Thyroid gland (tissue), 4 donors: ENCODE measurements around the gene GAS7. TPM values are rescaled to one million over a fixed set of nuclear protein-coding genes. Genes with fewer than 3 reads are reported as not detected.

Source experiments
- DNase-seq, 2 donors: peaks; one replicate each; pipeline ENCODE4 v3.0.0-alpha.2; 2019
- H3K27ac ChIP-seq, 3 donors: fragments of 200-600 bp; sonication (generic); 1 replicate in 2 of 3; 2 replicates in 1 of 3; pipeline ENCODE4 v1.5.1; 2016 to 2019; ENCODE audit warnings: mild to moderate bottlenecking in 1 of 3, moderate library complexity in 1 of 3
- H3K27me3 ChIP-seq: fragments of 200-600 bp; sonication (generic); one replicate; pipeline ENCODE4 v1.5.1; 2019
- H3K36me3 ChIP-seq, 2 donors: fragments of 200-600 bp; sonication (generic); one replicate each; pipeline ENCODE4 v1.5.1; 2016 to 2019
- H3K4me1 ChIP-seq, 2 donors: fragments of 200-600 bp; sonication (generic); one replicate each; pipeline ENCODE4 v1.5.1; 2017 to 2019
- H3K4me3 ChIP-seq, 3 donors: fragments of 200-600 bp; sonication (generic); replicated peaks in 1 of 3; 1 replicate in 2 of 3; 2 replicates in 1 of 3; pipeline ENCODE4 v1.5.1; 2016; ENCODE audit warnings: mild to moderate bottlenecking in 1 of 3
- H3K9me3 ChIP-seq: fragments of 200-600 bp; sonication (generic); one replicate; pipeline ENCODE4 v1.5.1; 2017
- CTCF ChIP-seq, 6 experiments: fragments of 200-600 bp in 3 of 6; fragments of 450-650 bp in 3 of 6; sonication (generic) in 3 of 6; IDR thresholded peaks; one replicate each; pipeline ENCODE4 v1.5.1; 2016 to 2019; ENCODE audit warnings: antibody characterized with exemption in 6 of 6, mild to moderate bottlenecking in 2 of 6, inconsistent platforms in 1 of 6, moderate library complexity in 1 of 6
- POLR2A ChIP-seq, 2 donors: fragments of 450-650 bp; IDR thresholded peaks; one replicate each; pipeline ENCODE4 v1.6.1; 2017; ENCODE audit warnings: antibody characterized with exemption in 2 of 2, mild to moderate bottlenecking in 2 of 2, moderate library complexity in 1 of 2
- WGBS, 2 donors: methylation state at CpG; one replicate each; pipeline ENCODE4 v1.1.5; 2017; 5-methylcytosine and 5-hydroxymethylcytosine counted together
- intact Hi-C: fragments of 100-400 bp; cut with DNase I; formaldehyde crosslinking; loops from one replicate; pipeline ENCODE4 v1.15.1; 2023
- total RNA-seq, 4 donors: library from RNA; depleted of rRNA; stranded (reverse); fragments of >200 nt; gene quantifications; one replicate each; pipeline ENCODE4 v1.2.3, GENCODE V29; 2016

Gene GAS7
- total RNA-seq, 4 donors from 2014 or later: 7.5 to 30.3 (median 24.1) TPM

GRCh38 chr17:9958586-9959281, 239.7 kb downstream of the GAS7 start:
- TF ChIP-seq CTCF (IDR thresholded peaks at IDR 0.05): no peak
- TF ChIP-seq POLR2A (IDR thresholded peaks at IDR 0.05): no peak
- H3K27me3 ChIP-seq: no peaks in the 10 kb centered on the region
- no peak overlapping the region for H3K27ac ChIP-seq
- intact Hi-C loops: no loop called here
- H3K9me3 ChIP-seq: no peaks in the 10 kb centered on the region
- no peaks in the 10 kb centered on the region for H3K4me1 ChIP-seq
- DNase-seq: no peak
- 35 to 39% methylated on average over 19 of the region's 19 CpGs for WGBS, 2 donors
- no peaks in the 10 kb centered on the region for H3K36me3 ChIP-seq
- H3K4me3 ChIP-seq: no peak overlapping the region

GRCh38 chr17:9957244-9957643, 241.2 kb downstream of the GAS7 start:
- no peaks in the 10 kb centered on the region for H3K4me1 ChIP-seq
- no peaks in the 10 kb centered on the region for H3K27me3 ChIP-seq
- DNase-seq: no peak
- intact Hi-C loops: no loop called here
- no peaks in the 10 kb centered on the region for H3K9me3 ChIP-seq
- H3K4me3 ChIP-seq: no peak overlapping the region
- no peak overlapping the region for H3K27ac ChIP-seq
- H3K36me3 ChIP-seq: no peaks in the 10 kb centered on the region
- TF ChIP-seq CTCF (IDR thresholded peaks at IDR 0.05) (no peak), POLR2A (IDR thresholded peaks at IDR 0.05) (no peak)
- WGBS, 2 donors: 66 to 75% methylated on average over 8 of the region's 8 CpGs

- no peaks in the 10 kb centered on the region for H3K4me1 ChIP-seq
- intact Hi-C loops: no loop called here
- H3K9me3 ChIP-seq: no peaks in the 10 kb centered on the region
- H3K27me3 ChIP-seq: no peaks in the 10 kb centered on the region
- WGBS, 2 donors: 53 to 61% methylated on average over 10 to 13 of the region's 14 CpGs
- H3K27ac ChIP-seq: no peak overlapping the region
- H3K36me3 ChIP-seq: no peaks in the 10 kb centered on the region
- no peak for TF ChIP-seq POLR2A (IDR thresholded peaks at IDR 0.05)
- TF ChIP-seq CTCF (IDR thresholded peaks at IDR 0.05): no peak
- H3K4me3 ChIP-seq: no peak overlapping the region
- no peak for DNase-seq
Measured at GRCh38 chr17:9956474-9957131, 241.8 kb downstream of the GAS7 start.

GRCh38 chr17:9953492-9953891, 244.9 kb downstream of the GAS7 start:
- DNase-seq: no peak
- Histone ChIP-seq H3K9me3 (no peaks in the 10 kb centered on the region), H3K27ac (no peak overlapping the region), H3K36me3 (no peaks in the 10 kb centered on the region), H3K4me1 (no peaks in the 10 kb centered on the region), H3K27me3 (no peaks in the 10 kb centered on the region), H3K4me3 (no peak overlapping the region)
- WGBS, 2 donors: 80% methylated on average over 10 of the region's 10 CpGs
- intact Hi-C loops: no loop called here
- TF ChIP-seq POLR2A (IDR thresholded peaks at IDR 0.05) (no peak), CTCF (IDR thresholded peaks at IDR 0.05) (no peak)

- Histone ChIP-seq H3K4me1 (no peaks in the 10 kb centered on the region), H3K4me3 (no peak overlapping the region), H3K36me3 (no peaks in the 10 kb centered on the region), H3K9me3 (no peaks in the 10 kb centered on the region), H3K27ac (no peak overlapping the region), H3K27me3 (no peaks in the 10 kb centered on the region)
- TF ChIP-seq POLR2A (IDR thresholded peaks at IDR 0.05) (no peak), CTCF (IDR thresholded peaks at IDR 0.05) (no peak)
- WGBS, 2 donors: 76 to 87% methylated on average over 4 to 5 of the region's 5 CpGs
- no peak for DNase-seq
- intact Hi-C loops: no loop called here
Measured at GRCh38 chr17:9951803-9952202, 246.6 kb downstream of the GAS7 start.
